ENCODE measurements around the gene MPPED2. TPM values are rescaled to one million over a fixed set of nuclear protein-coding genes. Genes with fewer than 3 reads are reported as not detected.

MPPED2 gene
- total RNA-seq, 2 experiments from 2014 or later, result 0.30 to 0.54 TPM

GRCh38 chr11:30497600-30497999 is 88.6 kb downstream of the MPPED2 start:
- ChIA-PET POLR2A (interaction anchor here (0.7 kb wide), 1 partner anchor 323 kb away, joined by 4 read pairs; no protein-coding TSS in a partner anchor), CTCF (no interaction called here)
- DNase-seq (no peak), ATAC-seq (no peak)
- Mint-ChIP-seq H3K9me3 (ENCODE audit: low read depth) (no peaks in the 10 kb centered on the region), H3K27ac (no peak overlapping the region), H3K36me3 (ENCODE audit: low read depth) (no peaks in the 10 kb centered on the region), H3K4me1 (no peaks in the 10 kb centered on the region), H3K4me3 (no peak overlapping the region), H3K27me3 (peaks cover 3% of the 10 kb centered on the region)
- intact Hi-C loops (cut with DNase I, micrococcal nuclease), result no loop called here

GRCh38 chr11:30496935-30497334 is 89.2 kb downstream of the MPPED2 start:
- H3K9me3 Mint-ChIP-seq (ENCODE audit: low read depth), result no peaks in the 10 kb centered on the region
- DNase-seq, result no peak
- CTCF ChIA-PET, result interaction anchor here (0.7 kb wide), 1 partner anchor 163 kb away, joined by 3 read pairs; no protein-coding TSS in a partner anchor
- intact Hi-C loops (cut with DNase I, micrococcal nuclease), result no loop called here
- no peaks in the 10 kb centered on the region for H3K4me1 Mint-ChIP-seq
- no peak for ATAC-seq
- H3K27me3 Mint-ChIP-seq, result peaks cover 3% of the 10 kb centered on the region
- no peak overlapping the region for H3K4me3 Mint-ChIP-seq
- POLR2A ChIA-PET, result no interaction called here
- H3K36me3 Mint-ChIP-seq (ENCODE audit: low read depth), result no peaks in the 10 kb centered on the region
- H3K27ac Mint-ChIP-seq, result no peak overlapping the region

- ATAC-seq, result no peak
- H3K27ac Mint-ChIP-seq, result no peak overlapping the region
- CTCF ChIA-PET, result no interaction called here
- no peaks in the 10 kb centered on the region for H3K36me3 Mint-ChIP-seq (ENCODE audit: low read depth)
- POLR2A ChIA-PET, result no interaction called here
- no peak for DNase-seq
- no peak overlapping the region for H3K4me3 Mint-ChIP-seq
- intact Hi-C loops (cut with DNase I, micrococcal nuclease), result no loop called here
- no peaks in the 10 kb centered on the region for H3K27me3 Mint-ChIP-seq
- H3K9me3 Mint-ChIP-seq (ENCODE audit: low read depth), result no peaks in the 10 kb centered on the region
- no peaks in the 10 kb centered on the region for H3K4me1 Mint-ChIP-seq
Measured at GRCh38 chr11:30495437-30495836, 90.7 kb downstream of the MPPED2 start.

GRCh38 chr11:30489511-30489910 is 96.6 kb downstream of the MPPED2 start:
- H3K27ac Mint-ChIP-seq, result no peak overlapping the region
- H3K36me3 Mint-ChIP-seq (ENCODE audit: low read depth), result no peaks in the 10 kb centered on the region
- no peaks in the 10 kb centered on the region for H3K4me1 Mint-ChIP-seq
- no peak for ATAC-seq
- no peak overlapping the region for H3K4me3 Mint-ChIP-seq
- H3K27me3 Mint-ChIP-seq, result no peaks in the 10 kb centered on the region
- ChIA-PET CTCF (interaction anchor here (0.7 kb wide), 1 partner anchor 11 kb away, joined by 3 read pairs; no protein-coding TSS in a partner anchor), POLR2A (no interaction called here)
- DNase-seq, result no peak
- H3K9me3 Mint-ChIP-seq (ENCODE audit: low read depth), result no peaks in the 10 kb centered on the region
- intact Hi-C loops (cut with DNase I, micrococcal nuclease), result no loop called here

GRCh38 chr11:30489076-30489475 is 97.1 kb downstream of the MPPED2 start:
- H3K4me3 Mint-ChIP-seq, result no peak overlapping the region
- ATAC-seq (no peak), DNase-seq (no peak)
- intact Hi-C loops (cut with DNase I, micrococcal nuclease), result no loop called here
- no peak overlapping the region for H3K27ac Mint-ChIP-seq
- CTCF ChIA-PET, result no interaction called here
- no peaks in the 10 kb centered on the region for H3K27me3 Mint-ChIP-seq
- H3K9me3 Mint-ChIP-seq (ENCODE audit: low read depth), result no peaks in the 10 kb centered on the region
- POLR2A ChIA-PET, result no interaction called here
- no peaks in the 10 kb centered on the region for H3K36me3 Mint-ChIP-seq (ENCODE audit: low read depth)
- H3K4me1 Mint-ChIP-seq, result no peaks in the 10 kb centered on the region

GRCh38 chr11:30488304-30488998 is 97.7 kb downstream of the MPPED2 start:
- ChIA-PET POLR2A (no interaction called here), CTCF (no interaction called here)
- no peaks in the 10 kb centered on the region for H3K27me3 Mint-ChIP-seq
- no peaks in the 10 kb centered on the region for H3K4me1 Mint-ChIP-seq
- H3K27ac Mint-ChIP-seq, result no peak overlapping the region
- H3K36me3 Mint-ChIP-seq (ENCODE audit: low read depth), result no peaks in the 10 kb centered on the region
- no peaks in the 10 kb centered on the region for H3K9me3 Mint-ChIP-seq (ENCODE audit: low read depth)
- ATAC-seq (no peak), DNase-seq (no peak)
- intact Hi-C loops (cut with DNase I, micrococcal nuclease), result no loop called here
- no peak overlapping the region for H3K4me3 Mint-ChIP-seq

GRCh38 chr11:30487200-30487898 is 98.8 kb downstream of the MPPED2 start:
- POLR2A ChIA-PET, result no interaction called here
- Mint-ChIP-seq H3K27me3 (no peaks in the 10 kb centered on the region), H3K4me1 (no peaks in the 10 kb centered on the region), H3K4me3 (no peak overlapping the region), H3K27ac (no peak overlapping the region), H3K9me3 (ENCODE audit: low read depth) (no peaks in the 10 kb centered on the region), H3K36me3 (ENCODE audit: low read depth) (no peaks in the 10 kb centered on the region)
- no peak for DNase-seq
- intact Hi-C loops (cut with DNase I, micrococcal nuclease), result no loop called here
- CTCF ChIA-PET, result no interaction called here
- no peak for ATAC-seq

GRCh38 chr11:30485756-30486155 is 100.4 kb downstream of the MPPED2 start:
- Mint-ChIP-seq H3K4me1 (no peaks in the 10 kb centered on the region), H3K4me3 (no peak overlapping the region), H3K27ac (no peak overlapping the region), H3K36me3 (ENCODE audit: low read depth) (no peaks in the 10 kb centered on the region), H3K9me3 (ENCODE audit: low read depth) (no peaks in the 10 kb centered on the region), H3K27me3 (peaks cover under 1% of the 10 kb centered on the region)
- ChIA-PET POLR2A (no interaction called here), CTCF (no interaction called here)
- ATAC-seq (no peak), DNase-seq (no peak)
- intact Hi-C loops (cut with DNase I, micrococcal nuclease), result no loop called here

GRCh38 chr11:30485222-30485621 is 100.9 kb downstream of the MPPED2 start:
- no peak for ATAC-seq
- ChIA-PET POLR2A (no interaction called here), CTCF (no interaction called here)
- no peaks in the 10 kb centered on the region for H3K4me1 Mint-ChIP-seq
- DNase-seq, result no peak
- no peak overlapping the region for H3K4me3 Mint-ChIP-seq
- H3K27me3 Mint-ChIP-seq, result peaks cover 2% of the 10 kb centered on the region
- intact Hi-C loops (cut with DNase I, micrococcal nuclease), result no loop called here
- no peak overlapping the region for H3K27ac Mint-ChIP-seq
- H3K36me3 Mint-ChIP-seq (ENCODE audit: low read depth), result no peaks in the 10 kb centered on the region
- H3K9me3 Mint-ChIP-seq (ENCODE audit: low read depth), result no peaks in the 10 kb centered on the region

GRCh38 chr11:30483056-30483455 is 103.1 kb downstream of the MPPED2 start:
- Mint-ChIP-seq H3K9me3 (ENCODE audit: low read depth) (no peaks in the 10 kb centered on the region), H3K4me1 (no peaks in the 10 kb centered on the region), H3K4me3 (no peak overlapping the region), H3K36me3 (ENCODE audit: low read depth) (no peaks in the 10 kb centered on the region), H3K27ac (no peak overlapping the region), H3K27me3 (peaks cover 2% of the 10 kb centered on the region)
- CTCF ChIA-PET, result interaction anchor here (0.5 kb wide), 1 partner anchor 914 kb away, joined by 4 read pairs; no protein-coding TSS in a partner anchor
- DNase-seq (no peak), ATAC-seq (no peak)
- intact Hi-C loops (cut with DNase I, micrococcal nuclease), result no loop called here
- POLR2A ChIA-PET, result no interaction called here

- H3K27me3 Mint-ChIP-seq, result peaks cover 2% of the 10 kb centered on the region
- H3K9me3 Mint-ChIP-seq (ENCODE audit: low read depth), result no peaks in the 10 kb centered on the region
- H3K4me3 Mint-ChIP-seq, result no peak overlapping the region
- DNase-seq, result no peak
- ChIA-PET POLR2A (no interaction called here), CTCF (no interaction called here)
- H3K27ac Mint-ChIP-seq, result no peak overlapping the region
- H3K4me1 Mint-ChIP-seq, result no peaks in the 10 kb centered on the region
- intact Hi-C loops (cut with DNase I, micrococcal nuclease), result no loop called here
- no peak for ATAC-seq
- H3K36me3 Mint-ChIP-seq (ENCODE audit: low read depth), result no peaks in the 10 kb centered on the region
Measured at GRCh38 chr11:30481796-30482195, 104.4 kb downstream of the MPPED2 start.

- H3K27ac Mint-ChIP-seq, result no peak overlapping the region
Measured at GRCh38 chr11:30481330-30481729, 104.8 kb downstream of the MPPED2 start.

More at GRCh38 chr11:30481330-30481729, 104.8 kb downstream of the MPPED2 start:
- ChIA-PET CTCF (interaction anchor here (0.9 kb wide), 1 partner anchor 20 kb away, joined by 3 read pairs; no protein-coding TSS in a partner anchor), POLR2A (no interaction called here)
- Mint-ChIP-seq H3K4me1 (no peaks in the 10 kb centered on the region), H3K9me3 (ENCODE audit: low read depth) (no peaks in the 10 kb centered on the region), H3K27me3 (peaks cover 2% of the 10 kb centered on the region), H3K36me3 (ENCODE audit: low read depth) (no peaks in the 10 kb centered on the region), H3K4me3 (no peak overlapping the region)
- ATAC-seq (no peak), DNase-seq (no peak)
- intact Hi-C loops (cut with DNase I, micrococcal nuclease), result no loop called here
